H1 (cell line): ENCODE results near the gene TEX10. TPM values are rescaled to one million over a fixed set of nuclear protein-coding genes. Genes with fewer than 3 reads are reported as not detected.
"Not testable (repeated sequence)": the region's sequence is repeated elsewhere in the genome, so short reads cannot be mapped to it uniquely, and the experiment has no call there.

ENCODE experiments used
- CTCF ChIA-PET: fragments of 300-600 bp; sonication (Branson Sonifier 250); formaldehyde crosslinking; loops from one replicate; lab custom pipeline; 2021; ENCODE audit not compliant: partially characterized antibody; lab: Charles Lee
- POLR2A ChIA-PET: fragments of 300-600 bp; sonication (Branson Sonifier 250); formaldehyde crosslinking; loops from one replicate; lab custom pipeline; 2021; ENCODE audit warnings: inconsistent platforms; ENCODE audit not compliant: partially characterized antibody; lab: Charles Lee
- DNase-seq, 2 experiments: peaks; one replicate each; pipeline versions ENCODE4 v3.0.0 to v3.0.0-alpha.2; 2010 to 2022; ENCODE audit warnings: low spot score in 2 of 2, low read depth in 1 of 2, mixed read lengths in 1 of 2
- FAIRE-seq: peaks from 2 replicates; lab custom pipeline; 2011; peaks lifted over from hg19 to GRCh38; lab: Jason Lieb, UNC
- H2AFZ ChIP-seq: 2 replicates; pipeline ENCODE4 v1.8.1; 2012; ENCODE audit warnings: low read length, inconsistent platforms
- H2AK5ac ChIP-seq: 2 replicates; pipeline ENCODE4 v1.6.1; 2013; ENCODE audit warnings: low read depth, low read length
- H2BK120ac ChIP-seq: replicated peaks from 2 replicates; pipeline ENCODE3; 2013; ENCODE audit warnings: low read depth, low read length, inconsistent platforms
- H2BK12ac ChIP-seq: 2 replicates; pipeline ENCODE4 v1.6.1; 2013; ENCODE audit warnings: low read depth, low read length
- H2BK15ac ChIP-seq: 2 replicates; pipeline ENCODE4 v1.6.1; 2013; ENCODE audit warnings: low read length
- H2BK20ac ChIP-seq: 2 replicates; pipeline ENCODE4 v1.6.1; 2013; ENCODE audit warnings: low read length
- H2BK5ac ChIP-seq: 2 replicates; pipeline ENCODE4 v1.6.1; 2013; ENCODE audit warnings: low read depth, low read length
- H3K14ac ChIP-seq: 2 replicates; pipeline ENCODE4 v1.6.1; 2013; ENCODE audit warnings: inconsistent platforms; ENCODE audit not compliant: insufficient read length
- H3K18ac ChIP-seq: 2 replicates; pipeline ENCODE4 v1.6.1; 2013; ENCODE audit warnings: low read length; ENCODE audit errors: extremely low read depth
- H3K23ac ChIP-seq: 2 replicates; pipeline ENCODE4 v1.6.1; 2013; ENCODE audit warnings: inconsistent platforms; ENCODE audit not compliant: insufficient read length
- H3K23me2 ChIP-seq: 2 replicates; pipeline ENCODE4 v1.6.1; 2013; ENCODE audit warnings: low read depth, low read length
- H3K27ac ChIP-seq: 2 replicates; pipeline ENCODE4 v1.6.1; 2011; ENCODE audit warnings: low read depth, low read length, inconsistent platforms
- H3K27me3 ChIP-seq, 4 experiments: replicated peaks in 1 of 4; 1 replicate in 1 of 4; 2 replicates in 3 of 4; pipeline versions ENCODE4 v1.6.1 to v1.8.1; 2011 to 2013; ENCODE audit warnings: low read length in 3 of 4, mild to moderate bottlenecking in 3 of 4, inconsistent platforms in 2 of 4, mixed read lengths in 2 of 4, moderate library complexity in 1 of 4; ENCODE audit not compliant: control insufficient read depth in 3 of 4, insufficient read depth in 3 of 4; ENCODE audit errors: extremely low read depth in 1 of 4
- H3K36me3 ChIP-seq, 4 experiments: 2 replicates each; pipeline versions ENCODE4 v1.6.1 to v1.8.1; 2011 to 2013; ENCODE audit warnings: mild to moderate bottlenecking in 4 of 4, low read length in 3 of 4, moderate library complexity in 2 of 4, control low read depth in 1 of 4, inconsistent platforms in 1 of 4; ENCODE audit not compliant: insufficient read depth in 4 of 4, control insufficient read depth in 2 of 4
- H3K4ac ChIP-seq: replicated peaks from 2 replicates; pipeline ENCODE3; 2013; ENCODE audit warnings: low read length, low read depth, mixed read lengths, inconsistent platforms; ENCODE audit not compliant: insufficient read length
- H3K4me1 ChIP-seq, 4 experiments: replicated peaks in 1 of 4; 1 replicate in 1 of 4; 2 replicates in 3 of 4; pipeline versions ENCODE4 v1.6.1 to v1.8.1; 2011 to 2013; ENCODE audit warnings: low read length in 3 of 4, inconsistent platforms in 2 of 4, mixed read lengths in 1 of 4; ENCODE audit not compliant: insufficient read depth in 4 of 4, control insufficient read depth in 3 of 4
- H3K4me2 ChIP-seq, 2 experiments: 2 replicates each; pipeline versions ENCODE4 v1.6.1 to v1.8.1; 2011 to 2013; ENCODE audit warnings: low read depth in 2 of 2, low read length in 2 of 2, control low read depth in 1 of 2, inconsistent platforms in 1 of 2, mild to moderate bottlenecking in 1 of 2; ENCODE audit not compliant: insufficient read depth in 1 of 2
- H3K4me3 ChIP-seq, 4 experiments: fragments of 200-600, 300-600 bp in 1 of 4; sonication (generic), shearing (Covaris generic), sonication (Bioruptor Twin) in 1 of 4; 2 replicates each; pipeline versions ENCODE4 v1.5.1 to v1.8.1; 2011 to 2016; ENCODE audit warnings: low read length in 4 of 4, low read depth in 3 of 4, control low read depth in 2 of 4, inconsistent platforms in 2 of 4, mild to moderate bottlenecking in 2 of 4, mixed read lengths in 1 of 4, moderate library complexity in 1 of 4; ENCODE audit not compliant: insufficient read depth in 2 of 4; ENCODE audit errors: extremely low read depth in 1 of 4
- H3K56ac ChIP-seq: replicated peaks from 2 replicates; pipeline ENCODE3; 2013; ENCODE audit warnings: low read depth, mild to moderate bottlenecking, mixed read lengths, low read length, inconsistent platforms; ENCODE audit not compliant: insufficient read length
- H3K79me1 ChIP-seq: 2 replicates; pipeline ENCODE4 v1.6.1; 2013; ENCODE audit warnings: low read depth, low read length, control low read depth
- H3K79me2 ChIP-seq, 2 experiments: 2 replicates each; pipeline versions ENCODE4 v1.6.1 to v1.8.1; 2012 to 2013; ENCODE audit warnings: low read length in 2 of 2, mild to moderate bottlenecking in 2 of 2, inconsistent platforms in 1 of 2; ENCODE audit not compliant: insufficient read depth in 2 of 2, control insufficient read depth in 1 of 2
- H3K9ac ChIP-seq, 4 experiments: replicated peaks in 1 of 4; 1 replicate in 1 of 4; 2 replicates in 3 of 4; pipeline versions ENCODE4 v1.6.1 to v1.8.1; 2011 to 2013; ENCODE audit warnings: low read depth in 3 of 4, low read length in 3 of 4, control low read depth in 2 of 4, mild to moderate bottlenecking in 2 of 4, moderate library complexity in 2 of 4, inconsistent platforms in 1 of 4; ENCODE audit errors: extremely low read depth in 1 of 4
- H3K9me3 ChIP-seq, 2 experiments: 2 replicates each; pipeline versions ENCODE4 v1.6.1 to v1.8.1; 2012 to 2013; ENCODE audit warnings: mild to moderate bottlenecking in 2 of 2, moderate library complexity in 2 of 2, control low read depth in 1 of 2, inconsistent platforms in 1 of 2, low read depth in 1 of 2, low read length in 1 of 2, mixed read lengths in 1 of 2; ENCODE audit not compliant: insufficient read depth in 2 of 2
- H4K20me1 ChIP-seq, 2 experiments: replicated peaks in 1 of 2; 2 replicates each; pipeline versions ENCODE3 to v1.8.1; 2011 to 2013; ENCODE audit warnings: inconsistent platforms in 2 of 2, low read length in 2 of 2, mild to moderate bottlenecking in 1 of 2; ENCODE audit not compliant: insufficient read depth in 2 of 2, control insufficient read depth in 1 of 2
- H4K5ac ChIP-seq: 2 replicates; pipeline ENCODE4 v1.6.1; 2013; ENCODE audit warnings: low read length, low read depth, mixed read lengths, inconsistent platforms; ENCODE audit not compliant: insufficient read length
- H4K8ac ChIP-seq: 2 replicates; pipeline ENCODE4 v1.8.0; 2013; ENCODE audit warnings: mild to moderate bottlenecking, moderate library complexity, low read length, inconsistent platforms; ENCODE audit not compliant: insufficient read depth; ENCODE audit errors: extremely low read depth
- H4K91ac ChIP-seq: replicated peaks from 2 replicates; pipeline ENCODE3; 2013; ENCODE audit warnings: low read length, mixed read lengths, inconsistent platforms; ENCODE audit not compliant: insufficient read length
- WGBS, 2 experiments: shearing (Covaris generic) in 1 of 2; methylation state at CpG; one replicate each; pipeline versions ENCODE4 v1.1.6 to v1.1.7; 2013 to 2015; ENCODE audit warnings: low lambda C conversion rate in 2 of 2, mixed read lengths in 2 of 2, inconsistent platforms in 1 of 2, low coverage in 1 of 2, missing lambda C conversion rate in 1 of 2; ENCODE audit not compliant: insufficient replicate concordance in 2 of 2, insufficient coverage in 1 of 2, insufficient read length in 1 of 2; ENCODE audit errors: extremely low coverage in 1 of 2, missing lambda C conversion rate in 1 of 2; 5-methylcytosine and 5-hydroxymethylcytosine counted together
- polyA plus RNA-seq, 7 experiments: library from polyadenylated mRNA; depleted of rRNA in 3 of 7; stranded (reverse) in 5 of 7; unstranded in 2 of 7; fragments of >200 nt in 5 of 7; fragments of 200-250 nt in 2 of 7; gene quantifications; 1 replicate in 5 of 7; 2 replicates in 1 of 7; 4 replicates in 1 of 7; pipeline versions ENCODE4 v1.2.1 to v1.2.3, GENCODE V29; 2011 to 2013; ENCODE audit warnings: missing spikeins in 2 of 7, mixed read lengths in 2 of 7
- total RNA-seq: library from RNA; stranded (reverse); fragmentation: NEBNext Ultra II Directional; extraction: Animal tissue kit (Norgen Biotek cat#: 25700); gene quantifications from 2 replicates; pipeline ENCODE4 v1.2.1, GENCODE V29; 2021

TEX10 gene
- total and polyA plus RNA-seq, 2 of the 8 experiments (the other 6 are each of a cell fraction or from before 2014, with no cell fraction given): 46.9 to 81.0 TPM

DNA sequence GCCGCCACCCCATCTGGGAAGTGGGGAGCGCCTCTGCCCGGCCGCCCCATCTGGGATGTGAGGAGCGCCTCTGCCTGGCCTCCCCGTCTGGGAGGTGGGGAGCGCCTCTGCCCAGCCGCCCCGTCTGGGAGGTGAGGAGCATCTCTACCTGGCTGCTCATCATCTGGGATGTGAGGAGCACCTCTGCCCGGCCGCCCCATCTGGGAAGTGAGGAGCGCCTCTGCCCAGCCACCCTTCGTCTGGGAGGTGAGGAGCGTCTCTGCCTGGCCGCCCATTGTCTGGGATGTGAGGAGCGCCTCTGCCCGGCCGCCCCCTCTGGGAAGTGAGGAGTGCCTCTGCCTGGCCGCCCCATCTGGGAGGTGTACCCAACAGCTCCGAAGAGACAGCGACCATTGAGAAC, 40.2 kb upstream of the TEX10 start:
- H3K27me3 ChIP-seq: not testable (repeated sequence)

More for the DNA sequence above, 40.2 kb upstream of the TEX10 start:
- H2BK20ac ChIP-seq, H4K20me1 ChIP-seq, H2AK5ac ChIP-seq, H3K23ac ChIP-seq, H2AFZ ChIP-seq, POLR2A ChIA-PET, H3K18ac ChIP-seq, H2BK12ac ChIP-seq, FAIRE-seq, H3K4ac ChIP-seq, H2BK5ac ChIP-seq, H2BK120ac ChIP-seq, H4K91ac ChIP-seq, H3K23me2 ChIP-seq, H2BK15ac ChIP-seq, H3K9ac ChIP-seq, CTCF ChIA-PET, H4K5ac ChIP-seq, H3K4me1 ChIP-seq, H3K79me2 ChIP-seq, H4K8ac ChIP-seq, H3K27ac ChIP-seq, H3K56ac ChIP-seq, H3K79me1 ChIP-seq, H3K14ac ChIP-seq, DNase-seq, H3K4me2 ChIP-seq, H3K4me3 ChIP-seq: not testable (repeated sequence)
- H3K9me3 ChIP-seq: peaks cover 4 to 23% of the 10 kb centered on the region in 2 experiments; a peak in 3 of 4 replicates
- peaks cover 0 to 12% (median 0%) of the 10 kb centered on the region in 4 experiments; a peak in 2 of 8 replicates for H3K36me3 ChIP-seq
- WGBS, 2 experiments: 95% methylated on average over 14 of the region's 21 CpGs; no CpG with 5 or more reads in 1 of the 2 experiments
